ENCODE results near the gene BBS9. TPM values are rescaled to one million over a fixed set of nuclear protein-coding genes. Genes with fewer than 3 reads are reported as not detected.
A peak's percentile ranks its signal among the peaks of the same experiment; 100 is the strongest.

The BBS9 gene
- total and polyA plus RNA-seq, 2 experiments from 2014 or later = 27.2 to 66.1 TPM

DNA sequence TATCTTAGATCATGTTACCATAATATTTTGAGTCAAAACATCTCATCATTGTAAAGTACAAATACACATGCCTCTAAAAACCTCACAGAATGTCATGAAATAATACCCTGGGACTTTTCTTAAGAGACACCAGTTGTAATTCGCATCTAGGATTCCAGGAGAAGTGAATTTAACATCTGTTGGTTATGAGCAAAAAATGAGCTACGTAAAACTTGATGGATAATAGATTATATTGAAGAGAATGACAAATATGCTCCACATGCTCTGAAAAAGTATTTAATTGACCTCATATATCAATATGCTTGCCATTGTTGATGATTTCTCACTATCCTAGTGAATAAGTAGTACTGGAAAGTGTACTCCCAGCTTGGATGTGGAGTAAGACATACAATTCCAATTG, 227.0 kb downstream of the BBS9 start:
- Mint-ChIP-seq H3K27ac (no peak overlapping the region), H3K4me3 (no peak overlapping the region)
- H3K79me2 ChIP-seq (replicated peaks; ENCODE audit: insufficient read depth) = peaks cover 48% of the 10 kb centered on the region

GRCh38 chr7:33357846-33358245, 228.5 kb downstream of the BBS9 start:
- Histone ChIP-seq H3K4me3 (no peak overlapping the region), H3K27me3 (ENCODE audit: insufficient read depth) (no peaks in the 10 kb centered on the region), H3K27ac (ENCODE audit: low read depth) (no peak overlapping the region), H3F3A (replicated peaks; ENCODE audit: low read depth) (no peaks in the 10 kb centered on the region), H2AFZ (no peak overlapping the region), H3K4me2 (no peak overlapping the region), H3K4me1 (ENCODE audit: insufficient read depth) (peaks cover 3% of the 10 kb centered on the region; the same call in 1 of the 2 replicates), H3K9me2 (ENCODE audit: insufficient read depth) (no peaks in the 10 kb centered on the region), H3K79me2 (replicated peaks; ENCODE audit: insufficient read depth) (peaks cover 44% of the 10 kb centered on the region), H3K36me3 (ENCODE audit: insufficient read depth) (no peaks in the 10 kb centered on the region), H4K20me1 (replicated peaks; ENCODE audit: insufficient read depth) (no peaks in the 10 kb centered on the region)
- ATAC-seq = no peak
- Mint-ChIP-seq H3K27me3 (ENCODE audit: insufficient read depth, low read depth, poor library complexity) (no peaks in the 10 kb centered on the region), H3K27ac (no peak overlapping the region), H3K4me1 (peaks cover 8% of the 10 kb centered on the region), H3K4me3 (no peak overlapping the region), H3K36me3 (ENCODE audit: low read depth) (no peaks in the 10 kb centered on the region), H3K9me3 (no peaks in the 10 kb centered on the region)
- DNase-seq (ENCODE audit: low spot score) = peak; percentile 52
- TF ChIP-seq ZNF462 (CRISPR knock-in tag; IDR thresholded peaks at IDR 0.05) (no peak), EZH2phosphoT487 (IDR thresholded peaks at IDR 0.05; ENCODE audit: unreplicated experiment) (no peak), POLR2AphosphoS5 (IDR thresholded peaks at IDR 0.05; ENCODE audit: low read depth) (no peak), NANOG (IDR thresholded peaks at IDR 0.05; ENCODE audit: borderline replicate concordance) (no peak)
- TF ChIP-seq, protein P1, sequence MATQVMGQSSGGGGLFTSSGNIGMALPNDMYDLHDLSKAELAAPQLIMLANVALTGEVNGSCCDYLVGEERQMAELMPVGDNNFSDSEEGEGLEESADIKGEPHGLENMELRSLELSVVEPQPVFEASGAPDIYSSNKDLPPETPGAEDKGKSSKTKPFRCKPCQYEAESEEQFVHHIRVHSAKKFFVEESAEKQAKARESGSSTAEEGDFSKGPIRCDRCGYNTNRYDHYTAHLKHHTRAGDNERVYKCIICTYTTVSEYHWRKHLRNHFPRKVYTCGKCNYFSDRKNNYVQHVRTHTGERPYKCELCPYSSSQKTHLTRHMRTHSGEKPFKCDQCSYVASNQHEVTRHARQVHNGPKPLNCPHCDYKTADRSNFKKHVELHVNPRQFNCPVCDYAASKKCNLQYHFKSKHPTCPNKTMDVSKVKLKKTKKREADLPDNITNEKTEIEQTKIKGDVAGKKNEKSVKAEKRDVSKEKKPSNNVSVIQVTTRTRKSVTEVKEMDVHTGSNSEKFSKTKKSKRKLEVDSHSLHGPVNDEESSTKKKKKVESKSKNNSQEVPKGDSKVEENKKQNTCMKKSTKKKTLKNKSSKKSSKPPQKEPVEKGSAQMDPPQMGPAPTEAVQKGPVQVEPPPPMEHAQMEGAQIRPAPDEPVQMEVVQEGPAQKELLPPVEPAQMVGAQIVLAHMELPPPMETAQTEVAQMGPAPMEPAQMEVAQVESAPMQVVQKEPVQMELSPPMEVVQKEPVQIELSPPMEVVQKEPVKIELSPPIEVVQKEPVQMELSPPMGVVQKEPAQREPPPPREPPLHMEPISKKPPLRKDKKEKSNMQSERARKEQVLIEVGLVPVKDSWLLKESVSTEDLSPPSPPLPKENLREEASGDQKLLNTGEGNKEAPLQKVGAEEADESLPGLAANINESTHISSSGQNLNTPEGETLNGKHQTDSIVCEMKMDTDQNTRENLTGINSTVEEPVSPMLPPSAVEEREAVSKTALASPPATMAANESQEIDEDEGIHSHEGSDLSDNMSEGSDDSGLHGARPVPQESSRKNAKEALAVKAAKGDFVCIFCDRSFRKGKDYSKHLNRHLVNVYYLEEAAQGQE (IDR thresholded peaks at IDR 0.05; ENCODE audit: unreplicated experiment) = no peak

More for the DNA sequence above, 227.0 kb downstream of the BBS9 start:
- Histone ChIP-seq H3K36me3 (ENCODE audit: insufficient read depth) (no peaks in the 10 kb centered on the region), H3K27me3 (ENCODE audit: insufficient read depth) (no peaks in the 10 kb centered on the region), H3K4me2 (no peak overlapping the region), H3F3A (replicated peaks; ENCODE audit: low read depth) (no peaks in the 10 kb centered on the region), H3K4me1 (ENCODE audit: insufficient read depth) (peaks cover 5% of the 10 kb centered on the region; the same call in 1 of the 2 replicates), H3K27ac (ENCODE audit: low read depth) (no peak overlapping the region), H2AFZ (no peak overlapping the region), H4K20me1 (replicated peaks; ENCODE audit: insufficient read depth) (no peaks in the 10 kb centered on the region), H3K9me2 (ENCODE audit: insufficient read depth) (no peaks in the 10 kb centered on the region), H3K4me3 (no peak overlapping the region)
- Mint-ChIP-seq H3K36me3 (ENCODE audit: low read depth) (no peaks in the 10 kb centered on the region), H3K9me3 (no peaks in the 10 kb centered on the region), H3K4me1 (peaks cover 18% of the 10 kb centered on the region), H3K27me3 (ENCODE audit: insufficient read depth, low read depth, poor library complexity) (no peaks in the 10 kb centered on the region)
- no peak for ATAC-seq
- TF ChIP-seq EZH2 (IDR thresholded peaks at IDR 0.05; ENCODE audit: low read depth, unreplicated experiment) = no peak
- TF ChIP-seq JUNB (IDR thresholded peaks at IDR 0.05; ENCODE audit: unreplicated experiment) = no peak
- no peak for TF ChIP-seq NANOG (IDR thresholded peaks at IDR 0.05; ENCODE audit: borderline replicate concordance)
- no peak for TF ChIP-seq CTCF (conservative IDR thresholded peaks at IDR 0.05; ENCODE audit: low read depth in 2 of 2)
- TF ChIP-seq POLR2AphosphoS5 (IDR thresholded peaks at IDR 0.05; ENCODE audit: low read depth) = no peak
- TF ChIP-seq ZNF114 (CRISPR knock-in tag; IDR thresholded peaks at IDR 0.05) = no peak
- TF ChIP-seq CREB1 (CRISPR knock-in tag; IDR thresholded peaks at IDR 0.05; ENCODE audit: low read depth) = no peak
- no peak for DNase-seq (ENCODE audit: low spot score)

Data from GM23338 (cell line).